GM18868 (cell line): ENCODE measurements around the gene NKAIN2.
"Not testable (repeated sequence)": the region's sequence is repeated elsewhere in the genome, so short reads cannot be mapped to it uniquely, and the experiment has no call there.

Experiments used
- ATAC-seq: cut with Tn5 transposase; IDR thresholded peaks from one replicate; pipeline ENCODE4 v1.9.1; 2021; ENCODE audit warnings: mild to moderate bottlenecking, moderate library complexity; ENCODE audit not compliant: unreplicated experiment

Gene NKAIN2

GRCh38 chr6:124294574-124295200 lies 491.0 kb downstream of the NKAIN2 start:
- ATAC-seq, result no peak

- ATAC-seq, result no peak
Observed at GRCh38 chr6:124297507-124297906, 493.8 kb downstream of the NKAIN2 start.

GRCh38 chr6:124298730-124299129 lies 495.1 kb downstream of the NKAIN2 start:
- no peak for ATAC-seq

GRCh38 chr6:124300907-124301306 lies 497.2 kb downstream of the NKAIN2 start:
- ATAC-seq, result not testable (repeated sequence)

GRCh38 chr6:124303971-124304370 lies 500.3 kb downstream of the NKAIN2 start:
- ATAC-seq, result no peak

GRCh38 chr6:124310139-124310538 lies 506.5 kb downstream of the NKAIN2 start:
- no peak for ATAC-seq

GRCh38 chr6:124319410-124319809 lies 515.7 kb downstream of the NKAIN2 start:
- no peak for ATAC-seq

GRCh38 chr6:124324237-124324636 lies 520.6 kb downstream of the NKAIN2 start:
- no peak for ATAC-seq

GRCh38 chr6:124330197-124330596 lies 526.5 kb downstream of the NKAIN2 start:
- no peak for ATAC-seq

GRCh38 chr6:124334359-124334758 lies 530.7 kb downstream of the NKAIN2 start:
- no peak for ATAC-seq

- no peak for ATAC-seq
Observed at GRCh38 chr6:124339610-124340334, 536.1 kb downstream of the NKAIN2 start.

GRCh38 chr6:124348339-124348738 lies 544.7 kb downstream of the NKAIN2 start:
- not testable (repeated sequence) for ATAC-seq

GRCh38 chr6:124355146-124355545 lies 551.5 kb downstream of the NKAIN2 start:
- no peak for ATAC-seq

- no peak for ATAC-seq
Observed at GRCh38 chr6:124356276-124356810, 552.7 kb downstream of the NKAIN2 start.

- ATAC-seq, result no peak
Observed at GRCh38 chr6:124356811-124357210, 553.1 kb downstream of the NKAIN2 start.

- ATAC-seq, result no peak
Observed at GRCh38 chr6:124368131-124368530, 564.5 kb downstream of the NKAIN2 start.

- ATAC-seq, result no peak
Observed at GRCh38 chr6:124371974-124372475, 568.4 kb downstream of the NKAIN2 start.

GRCh38 chr6:124373386-124373785 lies 569.7 kb downstream of the NKAIN2 start:
- no peak for ATAC-seq

GRCh38 chr6:124389127-124389526 lies 585.5 kb downstream of the NKAIN2 start:
- ATAC-seq, result no peak

- no peak for ATAC-seq
Observed at GRCh38 chr6:124393536-124393935, 589.9 kb downstream of the NKAIN2 start.

- no peak for ATAC-seq
Observed at GRCh38 chr6:124396361-124396760, 592.7 kb downstream of the NKAIN2 start.
